Adipose tissue (tissue), 3 donors: ENCODE results near the gene DPT. TPM values are rescaled to one million over a fixed set of nuclear protein-coding genes. Genes with fewer than 3 reads are reported as not detected.
"Not testable (repeated sequence)": the region's sequence is repeated elsewhere in the genome, so short reads cannot be mapped to it uniquely, and the experiment has no call there.

Source experiments
- H3K27ac ChIP-seq: one replicate; pipeline ENCODE4 v1.5.1; 2013; ENCODE audit warnings: low read depth, low read length
- WGBS, 3 donors: extraction: QIAGEN DNeasy Blood & Tissue Kit; methylation state at CpG; one replicate each; pipeline ENCODE4 v1.1.7; 2013; 5-methylcytosine and 5-hydroxymethylcytosine counted together
- polyA plus RNA-seq, 3 donors: library from polyadenylated mRNA; stranded (reverse); fragments of 200-250 nt; gene quantifications; one replicate each; pipeline ENCODE4 v1.2.3, GENCODE V29; 2013
- donor health status: healthy with polysubstance abuse.
- donor health status: Bipolar disorder and iron deficiency.
- donor health status: healthy.

The DPT gene
- polyA plus RNA-seq, result 100 to 1,000 TPM in 1 of 3 donors, 10 to 100 TPM in 2; 28.7 to 628 (median 76.2) TPM

GRCh38 chr1:168728473-168729404 lies at the start of gene DPT:
Gene DPT, minus strand, starts transcription at chr1:168729206. Its CDS starts 32 bp downstream, at chr1:168729174.
- WGBS, 3 donors, result 57 to 75% (median 73%) methylated on average over 14 of the region's 14 CpGs
- H3K27ac ChIP-seq, result no peak within 1 kb of the TSS

- 85 to 92% (median 87%) methylated on average over 3 of the region's 3 CpGs for WGBS, 3 donors
- no peak overlapping the region for H3K27ac ChIP-seq
Measured at GRCh38 chr1:168775366-168775765, 46.4 kb upstream of the DPT start.

GRCh38 chr1:168774241-168774640 lies 45.2 kb upstream of the DPT start:
- 65 to 79% (median 66%) methylated on average over 1 of the region's 1 CpG for WGBS, 3 donors
- H3K27ac ChIP-seq, result no peak overlapping the region

- 53 to 60% (median 58%) methylated on average over 2 of the region's 2 CpGs for WGBS, 3 donors
- H3K27ac ChIP-seq, result no peak overlapping the region
Measured at GRCh38 chr1:168772428-168773060, 43.5 kb upstream of the DPT start.

- WGBS, 3 donors, result 75 to 90% (median 86%) methylated on average over 4 of the region's 4 CpGs
- no peak overlapping the region for H3K27ac ChIP-seq
Measured at GRCh38 chr1:168771104-168771630, 42.2 kb upstream of the DPT start.

- 64 to 97% (median 72%) methylated on average over 3 of the region's 3 CpGs for WGBS, 3 donors
- not testable (repeated sequence) for H3K27ac ChIP-seq
Measured at GRCh38 chr1:168769893-168770292, 40.9 kb upstream of the DPT start.

GRCh38 chr1:168767894-168768584 lies 39.0 kb upstream of the DPT start:
- WGBS, 3 donors, result 44 to 54% (median 47%) methylated on average over 4 of the region's 4 CpGs
- no peak overlapping the region for H3K27ac ChIP-seq

- WGBS, 3 donors, result 45 to 93% (median 79%) methylated on average over 5 of the region's 5 CpGs
- H3K27ac ChIP-seq, result no peak overlapping the region
Measured at GRCh38 chr1:168766568-168766967, 37.6 kb upstream of the DPT start.

GRCh38 chr1:168763031-168763430 lies 34.0 kb upstream of the DPT start:
- 89 to 95% (median 94%) methylated on average over 3 of the region's 3 CpGs for WGBS, 3 donors
- H3K27ac ChIP-seq, result no peak overlapping the region

GRCh38 chr1:168762473-168762872 lies 33.5 kb upstream of the DPT start:
- WGBS, 3 donors, result 79 to 94% (median 90%) methylated on average over 4 of the region's 4 CpGs
- H3K27ac ChIP-seq, result no peak overlapping the region

GRCh38 chr1:168760781-168761180 lies 31.8 kb upstream of the DPT start:
- H3K27ac ChIP-seq, result no peak overlapping the region
- 95 to 97% (median 96%) methylated on average over 4 of the region's 4 CpGs for whole genome bisulfite sequencing, 3 donors

- H3K27ac ChIP-seq, result no peak overlapping the region
- WGBS, 3 donors, result 95 to 98% (median 98%) methylated on average over 2 of the region's 2 CpGs
Measured at GRCh38 chr1:168760241-168760640, 31.2 kb upstream of the DPT start.

GRCh38 chr1:168759077-168759476 lies 30.1 kb upstream of the DPT start:
- no peak overlapping the region for H3K27ac ChIP-seq
- WGBS, 3 donors, result 44 to 72% (median 57%) methylated on average over 3 of the region's 3 CpGs

- WGBS, 3 donors, result 90 to 96% (median 92%) methylated on average over 1 of the region's 1 CpG
- no peak overlapping the region for H3K27ac ChIP-seq
Measured at GRCh38 chr1:168758503-168758902, 29.5 kb upstream of the DPT start.

GRCh38 chr1:168755800-168756418 lies 26.9 kb upstream of the DPT start:
- WGBS, 3 donors, result 63 to 83% (median 63%) methylated on average over 5 of the region's 5 CpGs
- no peak overlapping the region for H3K27ac ChIP-seq

GRCh38 chr1:168752171-168752832 lies 23.3 kb upstream of the DPT start:
- 49 to 55% (median 51%) methylated on average over 8 of the region's 8 CpGs for WGBS, 3 donors

GRCh38 chr1:168751195-168751650 lies 22.2 kb upstream of the DPT start:
- H3K27ac ChIP-seq, result no peak overlapping the region
- 68 to 75% (median 70%) methylated on average over 3 of the region's 3 CpGs for WGBS, 3 donors

More at GRCh38 chr1:168752171-168752832, 23.3 kb upstream of the DPT start:
- no peak overlapping the region for H3K27ac ChIP-seq
